Stimulated activated CD4-positive, alpha-beta T cell treated with anti-CD3 and anti-CD28 coated beads, Interleukin-4, amount 100 ng/mL, for 1 hour (primary cell): ENCODE data around the gene RAC2.

ENCODE experiments used
- DNase-seq: peaks from one replicate; pipeline ENCODE4 v3.0.0-alpha.2; 2020

The RAC2 gene

GRCh38 chr22:37275134-37275533 is 31.1 kb upstream of the RAC2 start:
- no peak for DNase-seq

GRCh38 chr22:37274380-37274862 is 30.4 kb upstream of the RAC2 start:
- no peak for DNase-seq

DNA sequence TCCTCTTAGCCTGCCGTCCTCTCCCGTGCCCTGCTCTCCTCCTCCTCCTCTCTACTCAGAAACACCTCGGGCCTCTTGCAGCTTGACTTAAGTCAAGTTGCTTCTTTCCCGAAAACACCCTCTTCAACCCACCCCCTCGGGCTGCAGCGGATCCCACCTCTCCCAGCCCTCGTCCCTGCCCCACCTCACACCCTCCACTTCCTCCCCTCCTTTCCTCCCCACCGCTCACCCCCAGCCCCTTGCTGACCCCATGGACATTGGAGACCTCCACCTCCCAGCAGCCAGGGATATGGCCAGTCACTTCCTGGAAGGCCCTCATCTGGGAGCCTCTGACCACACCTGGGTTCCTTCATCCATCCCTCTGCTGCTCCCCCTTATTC is 29.8 kb upstream of the RAC2 start:
- no peak for DNase-seq

DNA sequence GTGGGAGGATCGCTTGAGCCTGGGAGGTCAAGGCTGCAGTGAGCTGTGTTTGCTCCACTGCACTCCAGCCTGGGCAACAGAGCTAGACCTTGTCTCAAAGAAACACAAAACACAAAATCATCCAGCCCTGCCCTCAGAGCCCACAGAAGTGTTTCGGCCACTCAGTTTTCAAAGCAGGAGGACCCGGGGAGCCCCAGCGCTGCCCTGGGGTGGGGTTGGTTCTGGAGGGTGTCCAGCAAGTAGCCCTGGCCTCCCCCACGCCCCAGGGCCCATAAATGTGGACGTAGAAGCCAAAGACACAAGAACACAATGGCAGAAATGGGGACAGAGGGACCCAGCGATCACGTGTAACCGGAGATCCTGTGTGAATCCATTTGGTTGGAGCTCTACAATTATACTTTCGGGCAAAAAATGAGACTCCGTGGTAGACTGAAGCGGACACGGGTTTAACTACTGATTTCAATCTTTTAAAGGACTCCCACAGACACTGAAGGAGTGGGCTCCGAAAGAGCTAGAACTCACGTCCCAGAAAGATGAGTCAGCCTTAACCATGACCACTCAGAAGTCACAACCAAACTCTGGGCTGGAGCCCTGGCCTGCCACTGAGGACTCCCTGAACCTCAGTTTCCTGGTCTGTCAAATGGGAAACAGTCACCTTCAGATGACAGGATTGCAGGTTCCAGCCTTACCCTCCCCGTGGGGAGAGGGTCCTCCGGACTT is 29.2 kb upstream of the RAC2 start:
- DNase-seq, result no peak

DNA sequence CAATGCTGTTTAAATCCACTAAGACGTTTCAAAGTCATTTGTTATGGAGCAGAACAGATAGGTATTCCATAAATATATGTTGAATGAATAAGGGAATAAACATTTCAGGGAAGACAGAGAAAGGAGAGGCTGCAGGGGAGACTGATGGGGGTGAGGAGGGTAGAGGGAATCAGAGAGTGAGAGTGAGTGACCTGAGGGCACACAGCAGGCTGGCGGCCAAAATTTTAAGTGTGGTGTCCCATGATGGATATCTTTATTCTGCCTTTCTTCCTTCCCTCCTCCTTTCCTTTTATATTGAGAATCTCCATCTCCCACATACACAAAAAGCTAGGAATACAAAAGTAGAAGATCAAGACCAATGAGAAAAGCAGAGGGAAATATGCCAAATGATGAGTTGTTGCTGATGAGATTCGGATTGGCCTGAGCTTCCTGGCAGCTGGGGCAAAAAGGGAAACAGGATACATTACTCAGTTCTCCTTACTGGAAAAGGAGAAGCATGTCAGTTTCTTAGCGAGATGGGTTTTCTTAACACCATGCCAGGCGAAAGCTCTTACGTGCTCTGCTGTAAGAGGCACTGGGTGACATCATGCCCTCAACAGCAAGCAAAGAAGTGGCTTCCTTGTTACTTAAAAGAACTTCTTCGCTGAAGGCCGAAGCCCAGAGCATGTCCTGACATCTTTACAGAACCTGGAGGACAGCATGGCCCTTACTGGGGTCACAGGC is 27.0 kb upstream of the RAC2 start:
- no peak for DNase-seq

- DNase-seq, result no peak
Measured at GRCh38 chr22:37269936-37270678, 26.0 kb upstream of the RAC2 start.

DNA sequence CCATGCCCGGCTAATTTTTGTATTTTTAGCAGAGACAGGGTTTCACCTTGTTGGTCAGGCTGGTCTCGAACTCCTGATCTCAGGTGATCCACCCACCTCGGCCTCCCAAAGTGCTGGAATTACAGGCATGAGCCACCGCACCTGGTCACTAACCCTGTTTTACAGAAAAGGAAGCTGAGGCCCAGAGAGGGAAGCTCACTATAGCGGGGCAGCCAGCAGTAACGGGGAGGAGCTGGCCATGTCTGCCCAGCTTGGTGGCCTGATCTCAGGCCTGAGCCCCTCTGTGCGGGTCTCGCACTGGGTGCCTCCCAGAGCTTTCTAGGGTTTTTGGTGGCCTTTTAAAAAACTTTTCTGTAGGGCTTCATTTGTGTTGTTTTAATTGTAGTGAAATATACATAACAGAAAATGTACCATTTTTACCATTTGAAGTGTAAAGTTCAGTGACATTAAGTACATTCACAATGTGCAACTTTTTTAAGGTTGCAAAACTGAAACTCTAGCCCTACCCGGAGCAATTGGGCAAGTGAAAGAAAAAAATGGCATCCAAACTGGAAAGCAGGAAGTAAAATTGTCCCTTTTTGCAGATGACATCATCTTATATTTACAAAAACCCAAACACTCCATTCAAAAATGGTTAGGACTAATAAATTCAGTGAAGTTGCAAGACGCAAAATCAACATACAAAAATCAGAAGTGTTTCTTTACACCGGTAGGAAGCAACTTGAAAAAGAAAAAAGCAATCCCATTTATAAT is 23.8 kb upstream of the RAC2 start:
- DNase-seq, result no peak

GRCh38 chr22:37267135-37267587 is 23.1 kb upstream of the RAC2 start:
- DNase-seq, result peak; percentile 71

DNA sequence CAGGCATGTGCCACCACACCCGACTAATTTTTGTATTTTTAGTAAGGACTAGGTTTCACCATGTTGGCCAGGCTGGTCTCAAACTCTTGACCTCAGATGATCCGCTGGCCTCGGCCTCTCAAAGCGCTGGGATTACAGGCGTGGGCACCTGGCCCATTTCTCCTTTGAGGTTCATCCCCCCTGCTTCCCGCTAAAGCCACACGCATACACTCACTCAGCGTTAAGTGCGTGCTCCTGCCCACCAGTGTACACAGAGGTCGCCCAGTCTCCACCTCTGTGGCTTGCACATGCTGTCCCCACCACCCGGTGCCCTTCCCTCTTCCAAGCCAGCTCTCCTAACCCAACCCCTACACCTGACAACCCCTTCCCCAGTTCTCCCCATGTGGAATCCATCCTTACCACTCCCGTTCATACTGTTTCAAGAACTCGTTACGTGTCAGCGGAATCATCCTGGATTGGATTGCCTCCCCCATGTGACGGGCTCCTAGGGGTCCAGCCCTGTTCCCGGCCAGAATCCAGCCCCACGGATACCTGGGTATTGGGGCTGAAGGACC is 22.6 kb upstream of the RAC2 start:
- DNase-seq, result no peak

GRCh38 chr22:37263966-37264887 is 20.2 kb upstream of the RAC2 start:
- no peak for DNase-seq

- DNase-seq, result no peak
Measured at GRCh38 chr22:37262346-37262745, 18.3 kb upstream of the RAC2 start.

DNA sequence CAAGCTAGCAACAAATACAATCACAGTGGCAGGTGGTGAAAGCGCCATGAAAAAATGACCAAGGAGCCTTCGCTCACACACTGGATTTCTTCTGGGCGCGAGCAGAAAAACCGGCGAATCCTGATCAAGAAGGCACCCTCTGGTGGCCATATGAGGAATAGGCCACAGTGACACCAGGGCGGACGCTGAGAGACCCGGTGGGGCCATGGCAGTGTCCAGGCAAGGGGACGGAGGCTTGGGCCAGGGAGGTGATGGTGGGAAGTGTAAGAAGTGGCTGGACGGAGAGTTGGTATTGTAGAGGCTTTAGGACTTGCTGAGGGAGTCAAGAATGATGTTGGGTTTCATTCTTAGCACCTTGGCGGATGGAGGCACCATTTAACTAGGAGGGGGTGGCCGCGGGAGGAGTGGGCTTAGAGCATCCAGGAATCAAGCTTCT is 16.9 kb upstream of the RAC2 start:
- peak; percentile 54 for DNase-seq

- DNase-seq, result no peak
Measured at GRCh38 chr22:37260155-37260795, 16.2 kb upstream of the RAC2 start.

DNA sequence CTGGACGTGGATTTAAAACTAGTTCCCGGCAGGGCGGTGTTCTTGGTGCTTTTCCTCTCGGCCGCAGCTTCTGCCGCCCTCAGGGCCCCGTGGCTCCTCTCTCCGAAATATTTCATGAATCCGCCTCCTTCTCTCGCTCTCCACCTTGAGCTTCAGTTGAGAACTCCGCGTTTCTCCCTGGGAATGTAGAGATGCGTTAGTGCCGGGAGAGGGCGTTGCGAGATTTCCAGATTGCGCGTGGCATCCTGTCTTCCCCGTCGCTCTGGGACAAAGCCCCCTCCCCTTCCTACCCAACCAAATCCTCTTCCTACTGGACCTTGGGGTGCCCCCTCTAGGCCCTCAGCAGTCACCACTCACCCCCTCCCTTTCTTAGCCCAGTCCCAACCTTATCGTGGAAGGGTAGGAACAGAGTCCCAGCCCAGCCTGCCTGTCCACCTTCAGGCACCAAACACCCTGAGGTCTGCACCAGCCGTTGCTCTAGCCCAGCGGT is 15.5 kb upstream of the RAC2 start:
- DNase-seq, result peak; percentile 22

DNA sequence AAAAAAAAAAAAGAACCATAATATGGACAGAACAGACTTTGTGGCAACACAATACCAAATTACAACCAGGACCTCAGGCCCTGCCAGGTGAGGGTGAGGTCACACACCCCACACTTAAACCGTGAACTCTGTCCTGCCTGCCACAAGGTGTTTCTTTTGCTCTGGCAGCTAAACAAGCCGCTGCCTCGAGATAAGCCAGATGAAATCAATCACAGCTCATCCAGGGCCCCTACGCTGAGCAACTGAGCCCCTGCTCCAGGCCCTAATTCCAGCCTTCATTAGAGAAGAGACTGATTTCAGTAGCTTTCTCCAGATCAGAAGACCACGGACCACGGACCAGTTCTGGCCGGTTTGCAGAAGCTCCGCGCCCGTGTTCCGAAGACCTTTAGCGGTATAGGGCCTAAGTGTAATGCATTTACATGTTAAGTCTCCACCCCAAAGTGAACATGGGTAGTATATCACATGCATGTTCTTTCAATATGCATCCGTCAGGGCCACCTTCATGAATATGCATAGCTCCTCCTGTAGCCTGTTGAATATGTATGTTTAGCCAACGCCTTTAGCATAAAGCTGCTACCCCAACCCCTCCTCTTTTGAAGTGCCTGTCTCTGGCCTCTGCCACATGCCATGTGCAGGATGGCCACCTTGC is 14.8 kb upstream of the RAC2 start:
- no peak for DNase-seq

DNA sequence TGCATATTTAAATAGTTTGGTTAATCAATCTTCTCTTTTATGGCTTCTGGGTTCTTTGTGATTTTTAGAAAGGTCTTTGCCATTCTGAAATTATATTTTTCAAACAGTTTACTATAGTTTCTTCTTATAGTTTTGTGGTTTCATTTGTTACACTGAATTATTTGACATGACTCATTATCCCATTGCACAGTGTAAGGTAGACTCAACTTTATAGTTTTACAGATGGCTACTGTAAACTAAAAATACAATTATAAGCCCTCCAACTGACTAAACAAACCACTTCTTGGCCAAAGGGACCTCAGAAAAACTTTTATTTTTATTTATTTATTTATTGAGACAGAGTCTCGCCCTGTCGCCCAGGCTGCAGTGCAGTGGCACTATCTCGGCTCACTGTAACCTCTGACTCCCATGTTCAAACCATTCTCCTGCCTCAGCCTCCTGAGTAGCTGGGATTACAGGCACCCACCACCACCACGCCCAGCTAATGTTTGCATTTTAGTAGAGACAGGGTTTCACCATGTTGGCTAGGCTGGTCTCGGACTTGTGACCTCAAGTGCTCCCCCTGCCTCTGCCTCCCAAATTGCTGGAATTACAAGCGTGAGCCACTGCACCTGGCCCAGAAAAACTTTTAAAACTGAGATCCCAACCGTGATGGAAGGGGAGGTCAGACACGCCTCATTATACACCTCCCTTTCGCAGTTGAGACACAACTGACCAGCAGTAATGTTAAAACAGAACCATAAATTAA is 14.1 kb upstream of the RAC2 start:
- no peak for DNase-seq

- DNase-seq, result no peak
Measured at GRCh38 chr22:37256075-37256726, 12.1 kb upstream of the RAC2 start.

DNA sequence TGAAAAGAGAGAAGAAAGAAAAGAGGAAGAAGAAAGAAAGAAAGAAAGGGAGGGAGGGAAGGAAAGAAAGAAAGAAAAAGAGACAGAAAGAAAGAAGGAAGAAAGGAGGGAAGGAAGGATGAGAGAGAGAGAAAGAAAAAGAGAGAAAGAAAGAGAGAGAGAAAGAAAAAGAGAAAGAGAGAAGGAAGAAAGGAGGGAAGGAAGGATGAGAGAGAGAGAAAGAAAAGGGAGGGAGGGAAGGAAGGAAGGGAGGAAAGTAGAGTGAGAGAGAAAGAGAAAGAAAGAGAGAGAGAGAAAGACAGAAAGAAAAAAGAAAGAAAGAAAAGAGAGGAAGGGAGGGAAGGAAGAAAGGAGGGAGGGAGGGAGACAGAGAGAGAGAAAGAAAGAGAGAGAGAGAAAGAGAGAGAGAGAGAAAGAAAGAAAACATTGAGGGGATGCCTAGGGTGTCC is 11.5 kb upstream of the RAC2 start:
- DNase-seq, result no peak

DNA sequence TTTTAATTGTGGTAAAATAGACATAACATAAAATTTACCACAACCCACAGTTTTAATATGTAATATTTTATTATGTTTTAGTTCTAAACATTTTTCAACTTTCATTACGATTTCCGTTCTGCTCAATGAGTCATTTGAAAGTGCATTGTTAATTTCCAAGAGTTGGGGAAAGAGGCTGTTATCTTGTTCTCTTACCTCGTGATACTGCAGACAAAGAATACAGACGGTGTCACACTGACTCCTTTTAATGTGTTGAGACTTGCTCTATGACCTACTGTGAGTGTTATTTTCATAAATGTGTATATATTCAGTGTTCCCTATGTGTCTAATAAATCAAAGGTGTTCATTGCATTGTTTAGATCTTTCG is 10.8 kb upstream of the RAC2 start:
- DNase-seq, result no peak
